CD4-positive, alpha-beta T cell treated with Interferon gamma for 1 hour (primary cell): ENCODE measurements around the gene ABITRAM.
"Not testable (repeated sequence)": the region's sequence is repeated elsewhere in the genome, so short reads cannot be mapped to it uniquely, and the experiment has no call there.

ENCODE experiments used
- DNase-seq: peaks from one replicate; pipeline ENCODE4 v3.0.0-alpha.2; 2020

Gene ABITRAM

GRCh38 chr9:108934323-108934893 lies at the start of gene ABITRAM:
ABITRAM (plus strand) TSS chr9:108934400; CDS start chr9:108934487, 87 bp downstream.
- DNase-seq: peak; percentile 85

DNA sequence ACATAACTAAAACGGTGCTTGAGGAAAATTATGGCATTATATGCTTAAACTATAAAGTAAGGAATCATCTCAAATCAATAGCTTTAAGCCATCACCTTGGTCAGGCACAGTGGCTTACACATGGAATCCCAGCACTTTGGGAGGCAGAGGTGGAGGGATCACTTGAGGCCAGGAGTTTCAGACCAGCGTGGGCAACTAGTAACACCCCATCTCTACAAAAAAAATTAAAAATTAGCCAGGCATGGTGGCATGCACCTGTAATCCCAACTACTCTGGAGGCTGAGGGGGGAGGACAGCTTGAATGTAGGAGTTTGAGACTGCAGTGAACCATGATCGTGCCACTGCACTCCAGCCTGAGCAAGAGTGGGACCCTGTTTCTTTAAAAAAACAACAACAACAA lies 49.5 kb upstream of the ABITRAM start:
- no peak for DNase-seq

- no peak for DNase-seq
These were observed 48.4 kb upstream of the ABITRAM start for GRCh38 chr9:108885643-108886348.

DNA sequence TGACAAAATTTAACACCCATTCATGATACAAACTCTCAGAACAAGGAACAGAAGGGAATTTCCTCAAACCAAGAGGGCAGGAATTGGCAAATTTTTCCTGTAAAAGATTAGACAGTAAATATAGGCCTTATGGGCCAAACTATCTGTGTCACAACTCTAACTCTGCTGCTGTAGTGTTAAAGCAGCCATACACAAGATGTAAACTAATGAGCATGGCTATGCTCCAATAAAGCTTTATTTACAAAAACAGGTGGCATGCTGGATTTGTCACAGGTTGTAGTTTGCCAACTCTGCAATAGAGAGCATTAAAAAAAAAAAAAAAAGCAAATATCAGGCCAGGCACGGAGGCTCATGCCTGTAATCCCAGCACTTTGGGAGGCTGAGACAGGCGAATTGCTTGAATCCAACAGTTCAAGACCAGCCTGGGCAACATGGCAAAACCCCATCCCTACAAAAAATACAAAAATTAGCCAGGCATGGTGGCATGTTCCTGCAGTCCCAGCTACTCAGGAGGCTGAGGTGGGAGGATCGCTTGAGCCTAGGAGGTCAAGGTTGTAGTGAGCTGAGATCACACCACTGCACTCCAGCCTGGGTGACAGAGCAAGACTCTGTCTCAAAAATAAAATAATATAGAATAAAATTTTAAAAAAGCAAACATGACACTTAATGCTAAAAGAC lies 47.5 kb upstream of the ABITRAM start:
- DNase-seq: not testable (repeated sequence)

GRCh38 chr9:108889649-108890067 lies 44.5 kb upstream of the ABITRAM start:
- DNase-seq: no peak

DNA sequence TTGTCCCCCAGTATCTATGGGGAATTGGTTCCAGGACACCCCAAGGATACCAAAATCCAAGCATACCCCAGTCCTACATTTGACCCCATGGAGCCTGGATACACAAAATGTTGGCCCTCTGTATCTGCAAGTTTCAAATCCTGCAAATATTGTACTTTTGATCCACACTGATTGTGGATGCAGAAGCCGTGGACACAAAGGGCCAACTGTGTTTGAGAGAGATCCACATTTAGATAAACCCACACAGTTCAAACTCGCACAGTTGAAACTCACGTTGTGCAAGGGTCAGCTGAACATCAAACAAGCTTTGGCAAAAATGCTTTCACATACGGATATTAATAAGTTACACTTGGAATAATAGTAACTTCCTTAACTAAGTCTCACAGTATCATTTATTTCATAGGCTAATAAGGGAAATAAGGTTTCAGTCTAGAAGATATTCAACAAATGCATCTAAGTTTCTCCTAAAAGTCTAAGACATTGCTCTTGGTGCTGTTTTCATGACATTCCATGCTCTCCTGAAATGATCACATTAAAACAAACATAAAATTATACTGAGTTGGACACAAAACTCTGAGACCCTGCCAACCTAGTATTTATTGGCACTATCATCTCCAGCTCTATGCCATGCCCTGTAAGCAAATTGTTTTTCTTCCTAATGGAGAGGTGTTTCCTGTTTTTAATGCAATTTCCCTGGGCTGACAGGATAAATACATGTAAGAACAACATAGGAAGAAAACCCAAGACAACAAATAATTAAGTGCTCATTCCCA lies 39.8 kb upstream of the ABITRAM start:
- no peak for DNase-seq

DNA sequence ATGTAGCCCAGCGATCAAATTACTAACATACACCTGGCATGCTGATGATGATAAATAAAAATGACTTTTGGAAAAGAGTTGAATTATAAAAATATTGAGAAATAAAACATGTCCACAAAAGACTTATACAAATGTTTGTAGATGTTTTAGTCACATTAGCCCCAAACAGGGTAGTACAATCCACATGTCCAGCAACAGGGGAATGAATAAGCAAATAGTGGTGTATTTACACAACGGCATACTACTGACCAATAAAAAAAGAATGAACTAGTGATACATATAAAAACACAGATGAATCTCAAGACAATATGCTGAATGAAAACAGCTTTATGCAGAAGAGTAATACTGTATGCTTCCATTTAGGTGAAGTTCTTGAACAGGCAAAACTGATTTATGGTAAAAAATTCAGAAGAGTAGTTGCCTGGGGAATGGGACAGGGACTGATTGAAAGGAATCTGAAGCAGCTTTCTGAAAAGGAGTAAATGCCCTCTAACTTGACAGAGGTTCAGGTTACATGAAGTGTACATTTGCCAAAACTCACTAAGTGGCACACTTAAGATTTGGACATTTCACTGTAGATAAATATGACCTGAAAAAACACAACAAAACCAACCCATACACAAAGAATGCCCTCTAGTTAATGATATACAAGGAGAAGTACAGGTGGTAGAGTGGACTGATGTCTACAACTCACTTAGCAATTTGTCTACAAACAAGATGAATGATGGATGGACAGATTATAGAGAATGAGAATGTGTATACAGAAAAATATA lies 36.7 kb upstream of the ABITRAM start:
- DNase-seq: no peak

GRCh38 chr9:108899023-108899695 lies 35.0 kb upstream of the ABITRAM start:
- DNase-seq: not testable (repeated sequence)

DNA sequence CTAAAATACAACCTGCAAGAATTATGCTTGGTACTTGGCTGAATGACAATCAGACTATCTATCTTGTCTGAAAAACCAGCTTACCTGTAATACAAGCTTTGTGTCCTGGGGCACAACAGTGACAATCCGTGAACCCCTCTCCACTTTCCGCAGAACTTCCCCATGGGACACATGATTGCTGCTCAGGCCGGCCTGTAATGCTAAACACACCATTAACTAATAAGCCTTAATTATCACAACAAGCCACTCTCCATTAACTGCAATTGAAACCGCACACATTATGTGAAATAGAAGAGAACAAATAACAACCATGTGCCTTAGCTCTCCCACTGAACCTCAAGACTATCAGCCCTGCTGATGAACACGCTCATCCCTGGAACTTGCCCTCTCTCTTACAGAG lies 34.0 kb upstream of the ABITRAM start:
- DNase-seq: no peak

DNA sequence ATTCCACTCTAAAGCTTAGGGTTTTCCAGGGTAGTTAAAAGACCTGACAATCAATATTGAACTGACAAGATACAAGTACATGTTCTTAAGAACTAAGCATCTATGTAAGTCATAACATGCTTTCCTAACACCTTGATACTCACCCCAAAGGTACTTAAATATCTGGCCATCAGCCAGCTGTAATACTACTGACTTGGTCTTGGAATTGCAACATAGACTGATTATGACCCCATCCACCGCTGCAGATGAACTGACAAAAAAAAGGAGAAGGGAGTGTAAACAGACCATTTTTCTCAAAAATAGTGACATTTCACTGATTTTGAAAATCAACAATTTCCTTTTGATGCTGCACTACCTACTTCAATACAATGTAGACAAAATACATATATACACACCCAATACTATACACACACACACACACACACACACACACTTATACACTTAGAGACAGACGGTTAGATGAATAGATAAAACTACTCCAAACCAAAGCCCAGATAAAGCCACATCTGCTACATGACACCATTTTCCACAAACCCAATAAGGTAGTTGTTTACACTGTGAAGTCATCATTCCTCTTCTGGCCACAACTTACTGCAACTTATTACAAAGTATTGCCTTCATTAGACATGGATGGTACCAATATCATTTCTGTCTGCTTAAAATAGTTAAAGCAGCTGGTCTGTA lies 30.6 kb upstream of the ABITRAM start:
- no peak for DNase-seq

GRCh38 chr9:108904161-108904560 lies 30.0 kb upstream of the ABITRAM start:
- no peak for DNase-seq

- DNase-seq: no peak
These were observed 28.7 kb upstream of the ABITRAM start for GRCh38 chr9:108905494-108905893.

DNA sequence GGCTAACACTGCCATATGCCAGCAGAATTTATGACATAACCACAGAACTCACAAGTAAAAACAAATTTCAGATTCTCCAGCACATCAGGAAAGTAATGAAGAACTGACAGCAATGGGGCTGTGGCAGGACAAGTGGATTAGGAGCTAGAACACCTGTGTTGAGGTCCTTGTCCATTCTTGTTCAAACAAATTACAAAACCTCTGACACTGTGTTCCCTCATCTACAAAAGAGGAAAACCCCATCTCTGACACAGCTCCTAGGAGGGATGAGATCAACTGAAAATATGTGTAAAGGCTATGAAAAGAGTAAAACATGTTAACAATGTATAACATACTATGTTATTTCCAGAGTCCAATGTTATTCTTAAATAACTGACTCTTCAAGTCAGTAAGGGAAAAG lies 23.8 kb upstream of the ABITRAM start:
- no peak for DNase-seq

GRCh38 chr9:108910914-108911313 lies 23.3 kb upstream of the ABITRAM start:
- DNase-seq: no peak

DNA sequence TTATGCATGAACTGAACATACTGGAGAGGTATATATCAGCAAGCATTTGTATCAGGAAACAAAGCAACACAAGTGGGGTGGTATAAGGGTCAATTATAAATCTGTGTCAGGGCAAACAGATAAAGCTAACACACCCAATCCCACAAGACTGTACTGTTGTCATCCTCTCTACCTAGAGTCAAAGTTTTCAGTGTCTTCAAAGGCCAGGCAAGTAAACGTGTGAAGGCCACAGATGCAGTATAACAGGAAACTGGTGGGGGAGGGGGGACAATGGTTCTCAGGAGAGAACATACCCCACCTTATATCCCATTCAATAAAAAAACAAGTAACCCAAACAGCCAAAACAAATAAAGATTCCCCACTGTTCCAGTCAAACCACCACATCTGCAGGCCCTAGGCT lies 22.4 kb upstream of the ABITRAM start:
- DNase-seq: no peak

DNA sequence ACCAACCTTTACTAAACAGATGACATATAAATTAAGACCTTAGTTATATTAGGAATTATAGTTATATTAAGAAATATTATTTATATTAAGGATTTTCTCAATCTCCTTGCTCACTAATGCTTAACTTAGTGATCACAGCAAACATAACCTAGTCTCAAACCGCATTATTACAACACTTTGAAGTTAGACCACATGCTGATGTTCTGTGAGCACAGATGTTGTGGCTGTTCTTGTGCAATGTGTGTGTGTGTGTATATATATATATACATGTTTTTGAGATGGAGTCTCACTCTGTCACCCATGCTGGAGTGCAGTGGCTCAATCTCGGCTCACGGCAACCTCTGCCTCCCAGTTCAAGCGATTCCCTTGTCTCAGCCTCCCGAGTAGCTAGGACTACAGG lies 20.8 kb upstream of the ABITRAM start:
- no peak for DNase-seq

DNA sequence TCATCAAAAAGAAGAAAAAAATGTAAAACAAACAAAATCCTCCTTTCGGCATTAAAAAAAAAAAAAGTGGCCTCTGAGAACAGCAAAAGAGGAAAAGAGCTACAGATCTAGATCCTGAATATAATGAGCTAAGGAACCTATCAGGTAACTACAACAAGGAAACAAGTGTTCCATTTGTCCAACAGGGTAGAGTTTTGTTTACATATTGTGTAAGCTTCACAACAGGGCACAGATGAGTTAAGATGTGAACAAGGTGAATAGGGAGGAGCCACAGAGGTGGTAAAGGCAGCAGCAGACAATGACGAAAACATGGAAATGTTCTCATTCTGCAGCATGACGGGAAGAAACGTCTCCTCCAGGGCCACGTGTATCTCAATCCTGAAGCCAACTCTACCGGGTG lies 14.7 kb upstream of the ABITRAM start:
- no peak for DNase-seq

DNA sequence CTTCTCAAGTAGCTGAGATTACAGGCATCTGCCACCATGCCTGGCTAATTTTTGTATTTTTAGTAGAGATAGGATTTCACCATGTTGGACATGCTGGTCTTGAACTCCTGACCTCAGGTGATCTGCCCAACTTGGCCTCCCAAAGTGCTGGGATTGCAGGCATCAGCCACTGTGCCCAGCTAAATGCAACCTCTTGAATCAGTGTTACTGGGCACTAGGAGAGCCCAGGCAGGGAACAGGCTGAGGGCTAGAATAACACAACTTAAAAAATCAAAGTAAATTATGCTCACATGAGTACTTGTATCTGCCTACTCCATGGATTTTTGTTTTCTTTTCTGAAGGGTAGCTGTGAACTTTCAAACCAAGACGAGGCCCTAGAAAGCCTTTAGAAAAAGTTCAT lies 13.8 kb upstream of the ABITRAM start:
- not testable (repeated sequence) for DNase-seq

DNA sequence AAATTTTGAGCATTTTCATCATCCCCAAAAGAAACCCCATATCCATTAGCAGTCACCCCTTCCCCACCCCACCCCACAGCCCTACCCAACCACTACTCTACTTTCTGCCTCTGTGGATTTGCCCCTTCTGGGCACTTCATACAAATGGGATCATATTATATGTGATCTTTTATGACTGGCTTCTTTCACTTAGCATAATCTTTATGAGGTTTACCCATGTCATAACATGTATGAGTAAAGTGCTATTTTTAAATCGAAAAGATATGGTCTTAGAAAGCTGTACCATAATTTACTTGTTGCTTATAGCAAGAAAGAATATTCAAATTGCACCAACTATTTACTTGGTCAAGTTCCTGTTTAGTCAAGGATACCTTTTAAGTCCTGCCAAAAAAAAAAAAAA lies 13.0 kb upstream of the ABITRAM start:
- DNase-seq: no peak

GRCh38 chr9:108924466-108924865 lies 9.7 kb upstream of the ABITRAM start:
- DNase-seq: no peak

- no peak for DNase-seq
These were observed 5.8 kb upstream of the ABITRAM start for GRCh38 chr9:108928386-108928785.
